ENCODE measurements around the gene XPNPEP1. TPM values are rescaled to one million over a fixed set of nuclear protein-coding genes. Genes with fewer than 3 reads are reported as not detected.
A peak's percentile ranks its signal among the peaks of the same experiment; 100 is the strongest.

XPNPEP1 gene
- total RNA-seq, 2 donors from 2014 or later = 98.8 to 99.9 TPM

DNA sequence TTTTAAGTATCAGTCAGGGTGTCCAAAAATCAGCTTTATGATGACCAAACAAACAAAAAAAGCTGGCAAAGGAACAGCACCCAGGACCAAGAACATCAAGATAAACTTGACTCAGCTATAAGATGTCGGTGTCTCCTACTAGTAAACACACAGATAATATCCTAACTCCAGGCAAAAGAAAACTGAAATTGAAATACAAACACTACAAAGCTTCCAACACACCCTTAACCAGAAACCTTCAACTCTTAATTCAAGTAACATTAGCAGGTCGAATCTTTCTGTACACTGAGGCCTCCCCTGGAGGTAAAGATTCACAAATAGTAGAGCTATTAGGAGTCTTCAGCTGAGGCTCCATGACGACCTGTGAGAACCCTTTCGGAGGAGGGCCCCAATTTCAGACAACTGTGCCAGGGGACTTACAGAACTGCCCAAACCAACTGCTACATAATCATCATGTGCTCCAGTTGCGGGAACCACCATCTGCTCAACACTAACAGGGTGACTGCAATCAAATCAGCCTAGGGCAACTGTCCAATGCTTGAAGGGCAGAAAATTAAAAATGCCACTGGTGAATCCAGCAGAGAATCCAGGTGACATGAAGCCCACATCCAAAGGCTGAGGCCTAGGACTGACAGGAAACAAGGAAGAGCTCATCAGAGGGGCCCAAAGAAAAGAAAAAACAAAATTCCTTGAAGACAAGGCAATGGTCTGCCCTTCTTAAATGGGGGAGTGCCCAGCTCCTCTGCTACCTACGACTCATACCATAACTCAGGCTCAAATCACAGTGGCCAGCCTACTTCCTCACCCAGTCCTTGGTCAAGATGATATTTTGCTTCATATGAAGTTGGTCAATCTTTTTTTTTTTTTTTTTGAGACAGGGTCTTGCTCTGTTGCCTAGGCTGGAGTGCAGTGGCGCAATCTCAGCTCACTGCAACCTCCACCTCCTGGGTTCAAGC lies 20.0 kb downstream of the XPNPEP1 start:
- no peak for DNase-seq (ENCODE audit: low spot score)
- Mint-ChIP-seq H3K4me1 (ENCODE audit: low read depth in 2 of 2) (peaks cover 71 to 75% of the 10 kb centered on the region in 2 donors), H3K36me3 (peaks cover 51% of the 10 kb centered on the region), H3K4me3 (peak overlapping the region; percentile 64), H3K27me3 (no peaks in the 10 kb centered on the region), H3K9me3 (no peaks in the 10 kb centered on the region), H3K27ac (peak overlapping the region; percentile 71 to 97)
- peak; percentile 80 to 88 for ATAC-seq

DNA sequence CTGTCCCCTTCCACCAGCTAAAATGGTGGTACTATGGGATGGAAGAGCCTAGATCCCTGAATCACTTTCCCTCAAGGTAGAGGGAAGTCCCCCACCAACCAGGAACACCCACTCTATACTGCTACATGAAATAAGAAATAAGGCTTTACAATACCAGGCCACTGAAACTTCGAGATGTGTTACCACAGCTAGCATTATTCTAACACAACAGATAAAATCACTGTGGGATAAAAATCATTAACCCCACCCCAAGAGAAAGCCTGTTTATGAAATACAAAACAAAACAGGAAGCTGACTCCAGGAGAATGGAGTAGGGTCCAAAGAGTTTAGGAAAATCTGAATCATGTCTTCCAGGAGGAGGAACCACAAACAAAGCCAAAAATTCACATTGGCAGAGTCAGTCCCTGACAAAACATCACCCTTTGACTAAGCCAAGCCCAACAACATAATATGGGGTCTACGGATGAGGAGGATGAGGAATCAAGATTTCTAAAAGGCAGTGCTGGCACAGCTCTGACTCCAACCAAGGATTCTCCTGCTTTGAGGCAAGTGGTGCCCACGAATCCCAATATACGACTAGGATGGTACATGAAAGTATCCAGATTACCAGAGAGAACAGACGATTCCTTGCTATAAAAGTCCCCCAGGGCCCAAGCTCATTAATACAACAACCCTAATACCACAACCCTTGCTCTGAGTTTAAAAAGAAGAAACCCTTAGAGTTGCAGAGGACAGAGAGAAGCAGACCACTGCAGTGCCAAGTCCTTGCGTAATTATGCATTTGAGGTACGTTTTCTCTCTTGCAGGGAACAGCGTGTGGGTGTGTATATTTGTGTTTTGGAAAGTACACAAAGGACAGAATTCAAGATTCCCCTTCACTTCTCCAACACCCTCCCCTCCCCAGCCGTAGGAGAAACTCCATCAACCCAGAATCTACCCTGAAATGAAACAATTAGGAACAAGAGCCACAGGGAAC lies 23.7 kb downstream of the XPNPEP1 start:
- Mint-ChIP-seq H3K4me1 (ENCODE audit: low read depth in 2 of 2) (peaks cover 57 to 72% of the 10 kb centered on the region in 2 donors), H3K27ac (peak overlapping the region in 1 of 2 donors; percentile 66), H3K27me3 (no peaks in the 10 kb centered on the region), H3K4me3 (no peak overlapping the region), H3K36me3 (peaks cover 35% of the 10 kb centered on the region), H3K9me3 (no peaks in the 10 kb centered on the region)
- ATAC-seq (no peak), DNase-seq (ENCODE audit: low spot score) (no peak)

DNA sequence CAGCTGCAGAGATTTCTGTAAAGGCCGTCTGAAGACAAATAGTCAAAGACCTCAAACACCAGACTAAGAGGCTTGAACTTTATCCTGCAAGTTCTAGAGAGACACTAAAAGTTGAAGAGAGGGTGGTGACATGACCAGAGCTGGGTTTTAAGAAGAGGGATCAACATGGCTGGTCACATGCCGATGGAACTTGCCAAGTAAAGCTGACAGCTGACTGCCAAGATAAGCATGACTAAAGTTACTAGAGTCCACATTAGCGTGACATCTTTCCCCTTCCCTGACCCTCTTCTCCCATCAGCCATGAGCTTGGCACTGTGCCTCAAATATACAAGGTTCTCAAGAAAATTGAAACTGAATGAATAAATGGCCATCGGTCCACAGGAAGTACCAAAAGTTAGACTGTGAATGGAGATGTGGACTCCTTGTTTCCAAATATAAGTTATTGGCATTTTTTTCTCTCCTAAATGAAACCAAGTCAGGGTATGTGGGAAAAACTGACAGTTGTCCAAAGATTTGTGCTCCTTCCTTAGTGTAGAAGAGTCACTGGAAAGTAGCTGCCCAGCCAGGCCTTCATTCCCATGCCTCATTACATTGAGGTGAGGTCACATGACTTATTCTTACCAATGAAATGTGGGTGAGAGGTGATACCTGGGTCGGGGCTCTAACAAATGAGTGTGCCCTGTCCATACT lies 24.5 kb downstream of the XPNPEP1 start:
- Mint-ChIP-seq H3K4me3 (no peak overlapping the region), H3K27ac (peak overlapping the region in 1 of 2 donors; percentile 54), H3K36me3 (peaks cover 27% of the 10 kb centered on the region), H3K9me3 (no peaks in the 10 kb centered on the region), H3K27me3 (no peaks in the 10 kb centered on the region), H3K4me1 (ENCODE audit: low read depth in 2 of 2) (peaks cover 49 to 63% of the 10 kb centered on the region in 2 donors)
- ATAC-seq = no peak
- DNase-seq (ENCODE audit: low spot score) = no peak

DNA sequence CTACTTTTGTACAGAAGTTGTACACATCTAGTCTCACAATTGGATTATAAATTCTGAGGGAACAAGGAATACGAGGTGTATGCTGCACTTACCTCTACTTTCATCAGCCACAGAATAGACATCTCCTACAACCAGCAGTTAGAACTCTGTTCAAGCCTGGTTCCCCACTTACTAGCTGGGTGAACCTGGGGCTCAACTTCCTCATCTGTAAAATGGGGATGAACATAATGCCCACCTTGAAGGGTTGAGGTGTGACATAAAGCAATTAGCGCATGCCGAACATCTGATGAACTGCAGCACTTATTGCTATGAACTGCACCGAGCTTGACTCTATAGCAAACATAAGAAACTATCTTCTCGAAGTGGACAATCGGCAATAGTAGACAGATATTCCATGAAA lies 25.3 kb downstream of the XPNPEP1 start:
- Mint-ChIP-seq H3K27ac (peak overlapping the region in 1 of 2 donors; percentile 54), H3K4me1 (ENCODE audit: low read depth in 2 of 2) (peaks cover 49 to 61% of the 10 kb centered on the region in 2 donors), H3K27me3 (no peaks in the 10 kb centered on the region), H3K9me3 (no peaks in the 10 kb centered on the region), H3K36me3 (peaks cover 27% of the 10 kb centered on the region), H3K4me3 (no peak overlapping the region)
- no peak for DNase-seq (ENCODE audit: low spot score)
- ATAC-seq = no peak

DNA sequence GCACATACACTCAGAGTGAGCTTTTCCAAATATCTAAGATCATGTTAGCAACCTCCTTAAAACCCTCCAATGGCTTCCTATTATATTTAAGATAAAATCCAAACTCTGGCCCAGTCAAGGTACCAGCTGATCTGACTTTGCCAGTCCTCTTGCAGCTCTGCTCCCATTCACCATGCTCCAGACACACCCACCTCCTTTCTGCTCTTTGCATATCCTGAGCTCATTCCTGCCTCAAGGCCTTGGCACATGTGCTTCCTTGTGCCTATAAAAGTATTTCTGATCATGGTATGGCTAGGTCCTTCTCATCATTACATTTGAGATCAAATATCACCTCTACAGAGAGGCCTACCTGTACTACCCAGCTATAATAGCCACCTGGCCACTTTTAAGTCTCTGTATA lies 27.5 kb downstream of the XPNPEP1 start:
- peaks cover 15% of the 10 kb centered on the region for H3K36me3 Mint-ChIP-seq
- ATAC-seq (no peak), DNase-seq (ENCODE audit: low spot score) (no peak)
- H3K4me3 Mint-ChIP-seq = no peak overlapping the region
- no peaks in the 10 kb centered on the region for H3K27me3 Mint-ChIP-seq
- no peaks in the 10 kb centered on the region for H3K9me3 Mint-ChIP-seq
- H3K4me1 Mint-ChIP-seq (ENCODE audit: low read depth in 2 of 2) = peaks cover 59 to 63% of the 10 kb centered on the region in 2 donors
- no peak overlapping the region for H3K27ac Mint-ChIP-seq

DNA sequence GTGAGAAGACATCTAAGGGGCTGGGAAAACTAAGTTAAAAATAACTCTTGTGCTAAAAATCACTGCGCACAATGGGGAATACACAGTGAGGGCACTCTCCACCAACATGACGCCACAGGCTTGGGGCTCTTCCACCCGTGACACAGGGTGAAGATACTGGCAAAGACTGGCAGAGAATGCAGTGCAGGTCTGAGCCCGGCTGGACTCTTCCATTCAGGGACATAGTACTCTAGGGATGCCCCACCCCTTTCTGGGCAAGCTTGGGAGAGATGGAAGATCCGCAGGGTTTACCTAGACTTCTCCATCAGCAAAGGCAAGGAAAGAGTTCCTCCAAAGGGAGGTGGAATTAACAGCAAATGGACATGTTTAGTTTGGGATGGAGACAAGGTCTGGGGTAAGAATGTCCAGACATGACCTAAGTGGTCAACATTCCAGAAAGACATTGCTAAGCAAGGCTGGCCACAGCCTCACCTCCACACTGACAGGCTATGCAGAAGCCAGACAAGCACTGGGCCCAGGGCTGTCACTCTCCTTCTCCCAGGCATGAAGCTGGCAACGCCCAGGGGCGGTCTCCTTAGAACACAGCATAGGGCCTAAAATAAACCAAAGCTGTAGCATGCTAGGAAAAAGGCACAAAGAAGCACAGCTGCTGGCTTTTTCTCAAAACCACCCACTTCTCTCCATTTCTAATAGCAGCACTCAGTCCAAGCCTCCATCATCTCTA lies 28.1 kb downstream of the XPNPEP1 start:
- Mint-ChIP-seq H3K36me3 (peaks cover 11% of the 10 kb centered on the region), H3K27me3 (no peaks in the 10 kb centered on the region), H3K27ac (no peak overlapping the region), H3K4me1 (ENCODE audit: low read depth in 2 of 2) (peaks cover 55 to 60% of the 10 kb centered on the region in 2 donors), H3K4me3 (no peak overlapping the region), H3K9me3 (no peaks in the 10 kb centered on the region)
- DNase-seq (ENCODE audit: low spot score) (no peak), ATAC-seq (peak in 1 of 2 donors; percentile 50)

DNA sequence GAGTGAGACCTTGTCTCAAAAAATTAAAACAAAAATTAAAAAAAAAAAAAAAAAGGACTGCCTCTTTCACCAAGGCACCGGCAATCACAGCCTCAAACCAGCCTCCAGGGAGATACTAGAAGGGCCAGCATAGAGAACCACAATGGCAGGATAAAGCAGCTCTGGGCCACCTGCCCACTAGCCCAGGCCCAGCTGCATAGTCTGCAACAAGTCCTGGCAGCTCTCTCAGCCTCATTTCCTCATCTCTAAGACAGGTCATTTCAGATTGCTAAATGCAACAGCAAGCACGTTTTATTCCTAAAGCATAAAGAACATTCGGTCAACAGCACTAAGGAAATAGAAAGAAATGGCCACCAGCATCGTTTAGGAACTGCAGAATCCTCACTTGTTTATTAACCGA lies 28.8 kb downstream of the XPNPEP1 start:
- Mint-ChIP-seq H3K4me3 (no peak overlapping the region), H3K27ac (no peak overlapping the region), H3K27me3 (no peaks in the 10 kb centered on the region), H3K4me1 (ENCODE audit: low read depth in 2 of 2) (peaks cover 56 to 59% of the 10 kb centered on the region in 2 donors), H3K9me3 (no peaks in the 10 kb centered on the region), H3K36me3 (peaks cover 11% of the 10 kb centered on the region)
- ATAC-seq (no peak), DNase-seq (ENCODE audit: low spot score) (no peak)

DNA sequence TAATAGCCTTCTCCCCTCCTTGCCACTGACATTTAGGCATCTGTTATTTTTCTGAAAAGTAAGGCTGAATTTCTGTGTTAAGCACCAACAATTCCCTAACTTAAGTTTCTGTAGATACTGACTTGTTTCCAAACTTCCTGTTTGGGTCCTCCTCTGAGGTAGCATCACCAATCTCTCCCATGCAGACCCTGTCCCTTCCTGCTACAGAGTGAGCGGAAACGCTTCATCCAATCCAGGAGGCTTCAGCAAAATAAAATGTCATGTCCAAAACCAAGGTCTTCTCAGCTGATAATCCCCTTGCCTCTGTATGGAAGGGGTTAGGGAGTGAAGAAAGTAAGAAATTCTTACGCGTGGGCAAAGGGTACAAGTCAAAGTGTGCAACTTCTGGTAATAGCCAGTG lies 29.9 kb downstream of the XPNPEP1 start:
- Mint-ChIP-seq H3K4me3 (no peak overlapping the region), H3K4me1 (ENCODE audit: low read depth in 2 of 2) (peaks cover 49 to 52% of the 10 kb centered on the region in 2 donors), H3K9me3 (no peaks in the 10 kb centered on the region), H3K27ac (peak overlapping the region in 1 of 2 donors; percentile 26), H3K27me3 (no peaks in the 10 kb centered on the region), H3K36me3 (peaks cover 9% of the 10 kb centered on the region)
- ATAC-seq (no peak), DNase-seq (ENCODE audit: low spot score) (no peak)

DNA sequence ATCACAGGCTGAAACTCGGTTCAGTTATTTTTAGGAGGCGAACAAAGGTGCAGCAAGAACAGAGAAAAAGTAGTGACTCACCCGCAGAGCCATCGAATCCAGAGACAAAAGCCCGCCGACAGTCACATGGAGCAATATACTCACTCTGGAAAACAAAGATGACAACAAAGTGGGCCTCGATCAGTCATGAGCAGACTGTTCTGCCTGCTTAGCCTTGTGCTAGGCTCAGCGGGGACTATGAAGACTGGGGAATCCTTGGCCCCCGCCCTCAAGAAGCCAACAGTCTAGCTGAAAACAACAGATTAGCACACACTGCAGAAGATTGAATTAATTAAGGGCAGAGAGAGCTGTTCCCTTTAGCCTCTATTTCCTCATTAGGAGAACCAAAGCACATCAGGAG lies 30.4 kb downstream of the XPNPEP1 start:
- Mint-ChIP-seq H3K4me3 (no peak overlapping the region), H3K27ac (peak overlapping the region in 1 of 2 donors; percentile 26), H3K9me3 (no peaks in the 10 kb centered on the region), H3K36me3 (peaks cover 5% of the 10 kb centered on the region), H3K4me1 (ENCODE audit: low read depth in 2 of 2) (peaks cover 45 to 52% of the 10 kb centered on the region in 2 donors), H3K27me3 (no peaks in the 10 kb centered on the region)
- ATAC-seq = no peak
- DNase-seq (ENCODE audit: low spot score) = no peak

DNA sequence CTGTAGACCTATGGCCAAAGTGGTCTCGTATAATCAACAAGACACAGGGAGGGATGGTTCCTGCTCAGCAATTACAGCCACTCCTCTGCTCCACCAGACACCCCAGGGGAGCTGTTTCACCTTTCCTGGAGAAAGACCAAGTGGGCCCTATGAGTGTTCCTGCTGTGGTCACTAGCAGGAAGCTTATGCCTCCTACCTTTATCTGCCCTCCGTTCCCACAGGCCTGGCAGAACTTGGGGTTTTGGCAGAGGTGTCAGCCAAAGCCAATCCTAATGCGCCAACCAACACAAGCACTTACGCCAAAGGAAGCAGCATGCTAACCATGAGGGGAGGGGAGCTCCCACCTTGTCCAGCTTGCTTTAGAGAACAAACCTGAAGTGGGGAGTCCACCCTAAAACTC lies 31.2 kb downstream of the XPNPEP1 start:
- ATAC-seq (no peak), DNase-seq (ENCODE audit: low spot score) (no peak)
- peaks cover 5% of the 10 kb centered on the region for H3K36me3 Mint-ChIP-seq
- no peaks in the 10 kb centered on the region for H3K9me3 Mint-ChIP-seq
- peaks cover 49 to 57% of the 10 kb centered on the region in 2 donors for H3K4me1 Mint-ChIP-seq (ENCODE audit: low read depth in 2 of 2)
- no peaks in the 10 kb centered on the region for H3K27me3 Mint-ChIP-seq
- H3K4me3 Mint-ChIP-seq = peak overlapping the region; percentile 8
- peak overlapping the region; percentile 50 for H3K27ac Mint-ChIP-seq

DNA sequence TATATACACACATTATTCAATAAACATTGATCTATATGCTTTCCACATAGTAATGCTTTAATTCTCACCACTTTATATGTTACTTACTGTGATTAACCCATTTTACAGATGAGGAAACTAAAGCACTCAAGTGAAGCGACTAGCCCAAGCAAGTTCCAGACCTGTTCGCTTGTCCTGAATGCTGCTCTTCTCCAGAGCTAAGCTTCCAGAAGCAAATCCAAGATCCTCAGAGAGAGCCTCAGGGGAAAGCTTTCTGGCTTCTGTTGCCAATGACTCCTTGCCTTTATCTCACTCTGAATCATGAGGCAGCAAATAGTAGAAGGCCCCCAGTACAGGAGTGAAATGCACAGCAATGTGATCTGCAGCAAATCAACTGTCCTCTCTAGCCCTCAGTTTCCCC lies 32.2 kb downstream of the XPNPEP1 start:
- Mint-ChIP-seq H3K9me3 (no peaks in the 10 kb centered on the region), H3K27ac (peak overlapping the region; percentile 50), H3K27me3 (no peaks in the 10 kb centered on the region), H3K36me3 (peaks cover 9% of the 10 kb centered on the region), H3K4me3 (no peak overlapping the region), H3K4me1 (ENCODE audit: low read depth in 2 of 2) (peaks cover 55 to 62% of the 10 kb centered on the region in 2 donors)
- ATAC-seq = no peak
- DNase-seq (ENCODE audit: low spot score) = no peak

DNA sequence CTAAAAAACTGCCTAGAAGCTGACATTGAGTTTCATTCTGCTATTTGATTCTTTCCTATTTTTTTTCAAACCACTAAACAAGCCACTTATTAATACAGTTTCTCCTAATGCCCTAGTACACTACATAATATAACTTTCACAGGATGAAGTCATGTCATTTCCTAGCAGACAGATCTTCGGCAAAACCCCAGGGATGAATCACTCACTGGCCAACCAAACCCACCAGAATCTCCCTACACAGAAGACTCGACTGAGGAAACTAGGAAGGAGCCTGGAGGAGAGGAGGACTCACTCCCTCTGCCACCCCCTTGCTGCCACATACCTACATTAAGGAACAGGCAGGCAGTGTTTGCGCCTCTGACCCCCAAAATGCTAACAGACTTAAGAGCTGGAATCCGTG lies 33.4 kb downstream of the XPNPEP1 start:
- Mint-ChIP-seq H3K27me3 (no peaks in the 10 kb centered on the region), H3K36me3 (peaks cover 13% of the 10 kb centered on the region), H3K9me3 (no peaks in the 10 kb centered on the region), H3K4me3 (peak overlapping the region; percentile 66), H3K27ac (peak overlapping the region; percentile 38 to 47), H3K4me1 (ENCODE audit: low read depth in 2 of 2) (peaks cover 48 to 64% of the 10 kb centered on the region in 2 donors)
- ATAC-seq = peak in 1 of 2 donors; percentile 28
- DNase-seq (ENCODE audit: low spot score) = no peak

DNA sequence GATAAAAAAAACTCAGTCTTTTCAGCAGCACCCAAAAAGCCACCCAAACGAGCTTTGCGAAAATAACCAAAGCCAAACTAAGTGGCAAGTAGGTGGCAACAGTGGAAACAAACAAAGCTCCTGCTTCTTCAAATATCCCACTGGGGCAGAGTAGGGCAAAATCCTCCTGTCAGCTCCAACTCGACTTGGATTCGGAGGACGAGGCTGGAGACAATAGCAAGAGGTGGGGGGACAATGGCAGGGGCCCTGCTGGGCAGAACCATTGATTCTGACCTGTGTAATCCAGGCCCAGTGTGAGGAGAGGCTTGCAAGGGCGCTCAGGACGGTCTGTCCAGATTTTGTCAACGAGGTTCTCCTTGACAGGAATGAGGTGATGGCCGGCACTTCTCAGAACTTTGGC lies 35.5 kb downstream of the XPNPEP1 start:
- ATAC-seq = no peak
- Mint-ChIP-seq H3K27me3 (no peaks in the 10 kb centered on the region), H3K36me3 (peaks cover 23% of the 10 kb centered on the region), H3K4me1 (ENCODE audit: low read depth in 2 of 2) (peaks cover 51 to 69% of the 10 kb centered on the region in 2 donors), H3K9me3 (no peaks in the 10 kb centered on the region), H3K27ac (no peak overlapping the region), H3K4me3 (no peak overlapping the region)
- DNase-seq (ENCODE audit: low spot score) = no peak

All from natural killer cell treated with Interleukin-12 subunit alpha and Interleukin-12 subunit beta and Interleukin-15 and Interleukin-18, amount 100 ng/mL, for 72 hours (primary cell).